ENCODE results near the gene MARCHF10.

Gene MARCHF10

DNA sequence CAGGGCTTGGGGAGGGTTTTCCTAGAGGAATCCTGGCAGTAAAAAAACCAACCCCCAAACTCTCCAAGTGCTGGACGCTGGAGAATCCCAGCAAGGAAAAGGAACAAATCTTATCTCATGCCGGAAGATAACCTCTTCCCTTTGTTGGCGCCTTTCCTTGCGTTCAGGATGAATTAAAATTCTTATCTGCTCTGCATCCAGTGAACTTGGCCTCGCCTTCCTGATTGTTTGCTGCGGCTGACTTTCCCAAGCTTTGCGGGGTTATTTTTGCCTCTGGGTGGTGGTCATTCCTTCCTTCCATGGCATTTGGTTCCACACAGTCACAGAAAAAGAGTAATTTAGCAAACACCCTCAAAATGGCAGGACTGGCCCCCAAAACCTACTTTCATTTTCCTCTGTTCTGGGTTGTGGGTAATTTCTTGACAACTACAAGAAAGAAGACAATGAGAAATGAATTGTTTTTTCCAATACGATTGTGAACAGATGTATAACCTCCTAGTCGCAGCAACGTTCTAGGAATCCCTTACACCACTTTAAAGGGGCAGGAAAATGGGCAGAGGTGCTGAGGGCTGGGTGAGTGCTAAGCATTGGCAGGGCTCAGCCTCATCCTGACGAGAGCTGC is 102.8 kb downstream of the MARCHF10 start:
- Mint-ChIP-seq H3K27ac (peak overlapping the region; percentile 60 to 98 (median 94)), H3K9me3 (peaks cover 11% of the 10 kb centered on the region), H3K4me1 (peaks cover 32% of the 10 kb centered on the region), H3K36me3 (ENCODE audit: low read depth) (peaks cover 8% of the 10 kb centered on the region), H3K4me3 (peak overlapping the region; percentile 84 to 90 (median 90)), H3K27me3 (ENCODE audit: low read depth) (peaks cover 10% of the 10 kb centered on the region)
- TF ChIP-seq, protein P1, sequence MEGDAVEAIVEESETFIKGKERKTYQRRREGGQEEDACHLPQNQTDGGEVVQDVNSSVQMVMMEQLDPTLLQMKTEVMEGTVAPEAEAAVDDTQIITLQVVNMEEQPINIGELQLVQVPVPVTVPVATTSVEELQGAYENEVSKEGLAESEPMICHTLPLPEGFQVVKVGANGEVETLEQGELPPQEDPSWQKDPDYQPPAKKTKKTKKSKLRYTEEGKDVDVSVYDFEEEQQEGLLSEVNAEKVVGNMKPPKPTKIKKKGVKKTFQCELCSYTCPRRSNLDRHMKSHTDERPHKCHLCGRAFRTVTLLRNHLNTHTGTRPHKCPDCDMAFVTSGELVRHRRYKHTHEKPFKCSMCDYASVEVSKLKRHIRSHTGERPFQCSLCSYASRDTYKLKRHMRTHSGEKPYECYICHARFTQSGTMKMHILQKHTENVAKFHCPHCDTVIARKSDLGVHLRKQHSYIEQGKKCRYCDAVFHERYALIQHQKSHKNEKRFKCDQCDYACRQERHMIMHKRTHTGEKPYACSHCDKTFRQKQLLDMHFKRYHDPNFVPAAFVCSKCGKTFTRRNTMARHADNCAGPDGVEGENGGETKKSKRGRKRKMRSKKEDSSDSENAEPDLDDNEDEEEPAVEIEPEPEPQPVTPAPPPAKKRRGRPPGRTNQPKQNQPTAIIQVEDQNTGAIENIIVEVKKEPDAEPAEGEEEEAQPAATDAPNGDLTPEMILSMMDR (IDR thresholded peaks at IDR 0.05; ENCODE audit: unreplicated experiment in 3 of 3), result no peak

DNA sequence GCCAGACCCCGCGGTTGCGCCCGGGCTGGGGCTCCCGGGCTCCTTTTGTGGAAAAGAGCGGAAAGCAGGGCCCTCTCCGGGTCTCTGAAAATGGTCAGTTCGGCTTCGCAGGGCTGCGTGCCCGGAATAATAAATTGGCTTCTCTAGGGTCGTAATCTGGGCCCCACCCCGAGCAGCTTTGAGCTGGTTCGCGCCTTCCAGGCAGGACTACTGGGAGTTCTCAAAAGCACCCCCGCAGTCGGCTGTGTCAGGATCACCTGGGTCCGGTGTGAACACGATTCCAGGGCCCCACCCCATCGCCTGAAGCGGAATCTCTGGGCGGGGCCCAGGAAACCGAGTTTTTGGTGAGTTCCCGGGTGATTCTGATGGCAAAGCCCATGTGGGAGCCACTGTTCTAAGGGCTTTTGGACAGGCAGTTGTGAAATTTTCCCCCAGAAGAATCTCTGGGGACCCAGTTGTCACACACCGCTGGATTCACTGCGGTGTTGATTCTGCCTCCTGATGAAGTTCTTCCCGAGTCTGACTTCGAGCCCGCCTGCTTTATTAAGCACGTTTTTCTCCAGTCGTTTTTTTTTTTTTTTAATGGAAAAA is 103.6 kb downstream of the MARCHF10 start:
- Mint-ChIP-seq H3K27me3 (ENCODE audit: low read depth) (peaks cover 10% of the 10 kb centered on the region), H3K36me3 (ENCODE audit: low read depth) (peaks cover 5% of the 10 kb centered on the region), H3K9me3 (peaks cover 6% of the 10 kb centered on the region), H3K4me3 (peak overlapping the region; percentile 84 to 90 (median 90)), H3K4me1 (peaks cover 28% of the 10 kb centered on the region), H3K27ac (peak overlapping the region; percentile 79 to 98 (median 94))
- TF ChIP-seq, protein P1 (IDR thresholded peaks at IDR 0.05; ENCODE audit: unreplicated experiment in 3 of 3), result no peak

DNA sequence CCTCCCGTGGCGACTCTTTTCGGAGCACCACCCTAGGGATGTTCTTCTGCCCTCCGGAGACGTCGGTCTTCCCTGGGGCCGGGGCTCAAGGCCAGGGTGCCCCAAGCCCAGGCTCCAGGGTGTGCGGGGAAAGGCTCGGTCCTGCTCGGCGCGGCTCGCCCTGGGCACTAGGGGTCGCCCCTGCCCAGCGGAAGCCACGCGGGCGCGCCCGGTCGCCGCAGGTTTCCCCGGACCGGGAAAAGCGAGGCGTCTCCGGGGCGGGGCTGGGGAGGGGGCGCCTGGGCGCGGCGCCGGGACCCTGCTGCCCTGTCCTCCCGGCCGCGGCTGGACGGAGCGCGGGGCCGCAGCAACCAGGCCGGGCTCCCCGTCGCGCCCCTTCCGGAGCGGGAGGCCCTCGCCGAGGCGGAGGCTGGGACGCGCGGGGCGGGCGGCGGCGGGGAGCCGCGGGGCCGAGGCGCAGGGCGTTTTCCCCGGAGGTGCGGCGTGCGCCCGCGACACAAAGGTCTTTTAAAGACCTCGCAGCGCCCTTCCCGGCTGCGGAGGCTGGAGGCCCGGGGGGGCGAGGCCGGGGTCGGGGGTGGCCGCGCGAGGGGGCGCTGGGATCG is 104.2 kb downstream of the MARCHF10 start:
- H3K27ac Mint-ChIP-seq, result no peak overlapping the region
- TF ChIP-seq, protein P1 (IDR thresholded peaks at IDR 0.05; ENCODE audit: unreplicated experiment in 3 of 3), result peak; percentile 87 to 94 (median 89)
- H3K27me3 Mint-ChIP-seq (ENCODE audit: low read depth), result peaks cover 14% of the 10 kb centered on the region
- H3K4me1 Mint-ChIP-seq, result peaks cover 32% of the 10 kb centered on the region
- H3K36me3 Mint-ChIP-seq (ENCODE audit: low read depth), result peaks cover 4% of the 10 kb centered on the region
- H3K4me3 Mint-ChIP-seq, result peak overlapping the region; percentile 71 to 84 (median 72)
- peaks cover 6% of the 10 kb centered on the region for H3K9me3 Mint-ChIP-seq

DNA sequence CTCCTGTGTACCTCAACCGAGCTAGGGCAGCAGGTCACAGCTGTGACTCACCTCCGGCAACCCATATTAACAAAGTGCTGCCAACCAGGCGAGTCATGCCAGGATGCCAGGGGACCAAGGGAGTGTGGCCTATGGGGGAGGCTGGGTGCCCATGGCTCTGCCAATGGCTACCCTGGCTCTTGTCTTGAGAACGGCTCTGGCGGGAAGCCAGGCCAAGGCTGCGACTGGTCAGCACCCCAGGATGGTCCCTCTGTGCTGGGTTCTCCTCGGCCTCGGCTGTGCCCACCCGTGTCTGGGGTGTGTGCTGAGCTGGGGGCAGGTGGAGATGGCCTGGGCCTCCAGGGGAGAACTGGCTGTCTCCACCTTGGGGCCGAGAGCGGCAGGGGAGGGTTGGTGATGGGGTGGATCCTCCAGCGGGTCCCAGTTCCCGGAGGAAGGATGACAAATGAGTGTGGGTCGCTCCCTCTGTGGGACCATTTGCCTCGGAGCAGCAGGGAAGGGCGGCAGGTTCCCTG is 104.8 kb downstream of the MARCHF10 start:
- H3K36me3 Mint-ChIP-seq (ENCODE audit: low read depth), result no peaks in the 10 kb centered on the region
- H3K9me3 Mint-ChIP-seq, result peaks cover 3% of the 10 kb centered on the region
- H3K27ac Mint-ChIP-seq, result no peak overlapping the region
- TF ChIP-seq, protein P1 (IDR thresholded peaks at IDR 0.05; ENCODE audit: unreplicated experiment in 3 of 3), result no peak
- H3K27me3 Mint-ChIP-seq (ENCODE audit: low read depth), result peaks cover 14% of the 10 kb centered on the region
- peak overlapping the region; percentile 67 to 72 (median 71) for H3K4me3 Mint-ChIP-seq
- peaks cover 33% of the 10 kb centered on the region for H3K4me1 Mint-ChIP-seq

DNA sequence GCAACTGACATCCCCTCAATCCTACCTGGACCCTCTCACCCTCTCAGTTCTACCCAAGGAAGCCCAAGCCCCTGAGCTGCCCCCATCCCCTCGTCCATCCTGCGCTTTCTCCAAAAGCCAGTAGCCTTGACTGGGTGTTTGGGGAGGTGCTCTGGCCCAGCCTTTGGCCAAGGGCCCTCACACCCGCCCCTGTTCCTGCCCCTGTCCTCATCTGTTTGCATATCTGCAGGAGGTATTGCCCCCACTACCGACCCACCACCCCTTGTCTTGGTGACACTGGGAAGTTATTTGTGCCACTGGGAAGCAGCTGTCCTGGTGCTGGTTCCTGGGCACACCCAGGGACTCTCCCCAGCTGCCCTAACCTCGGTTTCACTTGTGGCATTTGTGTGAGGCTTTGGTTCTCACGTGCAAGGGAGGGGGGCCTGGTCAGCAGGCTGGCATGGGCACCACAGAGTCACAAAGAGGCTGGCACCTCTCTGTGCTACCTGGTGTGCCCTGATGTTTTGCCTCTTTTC is 105.3 kb downstream of the MARCHF10 start:
- Mint-ChIP-seq H3K36me3 (ENCODE audit: low read depth) (no peaks in the 10 kb centered on the region), H3K4me1 (peaks cover 33% of the 10 kb centered on the region), H3K9me3 (peaks cover 3% of the 10 kb centered on the region), H3K27ac (no peak overlapping the region), H3K27me3 (ENCODE audit: low read depth) (peaks cover 14% of the 10 kb centered on the region), H3K4me3 (peak overlapping the region; percentile 44 to 72 (median 50))
- TF ChIP-seq, protein P1 (IDR thresholded peaks at IDR 0.05; ENCODE audit: unreplicated experiment in 3 of 3), result no peak

Data from nephron (organoid).